Stimulated activated CD8-positive, alpha-beta memory T cell treated with anti-CD3 and anti-CD28 coated beads, Interleukin-7, amount 100 ng/mL, for 48 hours (primary cell): Measurements from ENCODE around the gene ESRP2.

Experiments used
- DNase-seq, 2 donors: peaks; one replicate each; pipeline ENCODE4 v3.0.0-alpha.2; 2020; ENCODE audit warnings: low read depth in 1 of 2; ENCODE audit errors: extremely low read depth in 1 of 2

ESRP2 gene

DNA sequence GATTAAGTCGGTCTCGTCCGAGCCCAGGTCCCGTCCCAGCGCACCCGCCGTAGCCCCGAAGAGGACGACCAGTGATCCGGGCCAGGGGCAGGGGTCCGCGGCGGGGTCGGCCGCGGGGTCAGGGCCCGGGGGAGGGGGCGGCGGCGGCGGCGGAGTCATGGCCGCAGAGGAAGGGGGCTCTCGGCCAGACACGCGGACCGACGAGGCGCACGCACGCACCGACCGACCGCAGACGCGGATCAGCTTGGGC, at the start of gene ESRP2:
Gene ESRP2, minus strand, starts transcription at position 241 of the 250 bp plus-strand sequence. Its CDS starts 82 bp downstream, at position 159.
- DNase-seq: no peak

DNA sequence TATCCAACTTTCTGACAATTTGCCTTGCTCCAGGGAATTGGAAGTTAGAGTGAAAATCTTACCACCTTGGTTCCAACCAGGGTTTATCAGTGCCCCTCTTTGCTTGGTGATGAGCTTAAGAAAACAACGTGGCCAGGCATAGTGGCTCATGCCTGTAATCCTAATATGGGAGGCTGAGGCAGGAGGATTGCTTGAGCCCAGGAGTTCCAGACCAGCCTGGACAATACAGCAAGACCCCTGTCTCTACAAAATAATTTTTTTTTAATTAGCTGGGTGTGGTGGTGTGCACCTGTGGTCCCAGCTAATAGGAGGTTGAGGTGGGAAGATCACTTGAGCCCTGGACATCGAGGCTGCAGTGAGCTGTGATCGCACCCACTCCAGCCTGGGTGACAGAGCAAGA, 49.8 kb upstream of the ESRP2 start:
- DNase-seq: no peak

DNA sequence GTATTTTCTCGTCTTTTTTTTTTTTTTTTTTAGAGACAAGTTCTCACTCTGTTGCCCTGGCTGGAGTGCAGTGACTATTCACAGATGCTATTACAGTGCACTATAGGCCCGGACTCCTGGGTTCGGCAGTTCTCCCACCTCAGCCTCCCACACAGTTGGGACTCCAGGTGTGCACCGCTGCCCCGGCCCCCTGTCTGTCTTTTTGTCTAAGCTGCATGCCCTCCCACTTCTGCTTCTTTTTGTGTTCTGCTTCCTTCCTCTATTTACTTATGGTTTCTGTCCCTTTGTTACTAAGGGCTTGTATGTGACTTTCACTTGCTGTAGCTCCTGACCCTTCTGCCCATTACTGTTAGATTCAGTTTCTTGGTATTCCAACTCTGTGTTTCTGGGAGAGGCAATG, 48.9 kb upstream of the ESRP2 start:
- no peak for DNase-seq

DNA sequence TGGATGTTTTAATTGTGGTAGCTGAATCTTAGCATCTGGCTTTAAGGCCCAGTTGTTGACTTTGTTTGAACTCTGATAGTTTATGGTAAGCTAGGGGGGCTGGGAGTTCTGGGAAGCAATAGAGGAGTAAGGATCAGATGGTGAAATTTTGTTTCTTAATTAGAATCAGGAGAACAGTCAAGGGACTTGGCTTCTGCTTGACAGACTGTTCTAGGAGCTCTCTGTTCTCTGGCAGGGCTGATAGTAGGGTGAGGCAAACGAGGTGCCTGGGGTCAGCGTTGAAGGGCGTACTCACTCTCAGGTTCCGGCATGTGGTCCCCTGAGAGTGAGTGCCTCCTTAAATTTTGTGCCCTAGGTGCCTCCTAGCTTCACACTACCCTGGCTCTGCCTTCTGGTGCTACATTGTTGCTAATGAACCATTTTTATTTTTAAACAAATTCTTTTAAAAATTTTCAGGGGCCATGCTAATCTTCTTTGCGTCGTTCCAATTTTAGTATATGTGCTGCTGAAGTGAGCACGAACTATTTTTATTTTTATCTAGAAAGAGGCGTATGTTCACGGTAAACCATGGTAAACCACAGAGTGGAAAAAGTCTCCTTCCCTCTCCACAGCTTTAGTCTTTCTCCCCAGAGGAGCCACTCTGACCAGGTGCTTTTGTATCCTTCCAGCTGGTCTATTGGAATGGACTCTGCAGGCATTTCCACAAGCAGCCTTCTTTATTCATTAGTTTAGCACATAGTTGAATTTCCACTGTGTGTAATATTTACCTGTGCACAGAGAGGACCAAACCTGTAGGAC, 48.1 kb upstream of the ESRP2 start:
- DNase-seq: no peak

DNA sequence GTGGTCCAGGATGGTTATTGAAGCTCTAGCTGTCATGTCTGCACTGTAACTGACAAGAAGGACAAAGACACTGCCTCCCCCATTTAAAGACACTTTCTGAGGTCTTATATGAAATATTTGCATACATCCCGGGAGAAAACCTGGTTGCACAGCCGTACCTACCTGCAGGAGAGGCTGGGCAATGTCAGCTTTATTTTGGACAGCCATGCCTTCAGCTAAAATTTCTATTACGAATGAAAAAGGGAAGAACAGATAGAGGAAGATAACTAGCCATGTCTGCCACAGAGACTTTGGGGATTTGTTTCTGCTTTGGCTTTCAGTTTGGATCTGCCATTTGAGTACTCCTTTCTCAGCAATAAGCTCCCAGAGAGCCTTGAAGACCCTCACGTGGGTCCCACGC, 47.4 kb upstream of the ESRP2 start:
- DNase-seq: no peak

DNA sequence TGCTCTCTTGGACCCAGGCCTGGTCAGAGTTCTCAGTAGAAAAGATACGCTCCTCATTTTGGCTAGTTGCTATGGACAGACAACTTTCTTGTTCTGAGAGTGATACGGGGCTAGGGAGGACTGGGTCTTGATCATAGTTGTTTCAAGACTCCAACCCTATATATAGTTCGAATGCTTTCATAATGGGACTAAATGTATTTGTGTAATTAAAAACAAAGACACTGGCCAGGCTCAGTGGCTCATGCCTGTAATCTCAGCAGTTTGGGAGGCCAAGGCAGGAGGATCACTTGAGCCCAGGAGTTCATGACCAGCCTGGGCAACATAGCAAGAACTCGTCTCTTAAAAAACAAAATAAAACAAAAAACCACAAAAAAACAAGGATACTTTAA, 46.1 kb upstream of the ESRP2 start:
- no peak for DNase-seq

DNA sequence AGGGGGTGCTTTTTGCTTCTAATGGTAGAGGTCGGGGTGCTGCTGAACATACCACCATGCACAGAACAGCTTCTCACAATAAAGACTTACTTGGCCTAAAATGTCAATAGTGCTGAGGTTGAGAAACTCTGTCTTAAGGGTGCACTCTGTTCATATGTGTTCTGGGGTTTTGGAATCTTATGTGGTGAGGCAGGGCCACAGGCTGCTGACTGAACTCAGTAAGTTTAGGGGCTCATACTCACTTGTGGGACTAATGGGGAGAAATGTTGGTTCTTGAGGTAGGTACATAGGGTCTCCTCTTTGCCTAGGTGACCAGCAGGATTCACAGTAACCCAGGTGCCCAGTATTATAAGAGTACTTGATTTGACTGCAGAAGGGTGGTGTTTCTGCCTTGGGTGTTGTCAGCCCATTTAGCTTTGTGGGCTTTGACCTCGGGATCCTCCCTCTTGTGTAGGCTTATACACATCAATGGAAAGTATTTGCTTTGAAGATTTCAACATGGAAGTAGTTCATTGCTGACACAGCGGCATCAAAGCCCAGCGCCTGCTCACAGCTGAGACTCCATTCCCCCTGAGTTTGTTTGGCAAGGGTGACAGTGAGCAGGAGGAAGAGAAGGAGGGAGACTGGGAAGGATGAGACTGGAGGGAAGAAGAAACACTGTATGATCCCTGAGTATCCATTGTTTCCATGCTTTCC, 45.6 kb upstream of the ESRP2 start:
- DNase-seq: no peak

DNA sequence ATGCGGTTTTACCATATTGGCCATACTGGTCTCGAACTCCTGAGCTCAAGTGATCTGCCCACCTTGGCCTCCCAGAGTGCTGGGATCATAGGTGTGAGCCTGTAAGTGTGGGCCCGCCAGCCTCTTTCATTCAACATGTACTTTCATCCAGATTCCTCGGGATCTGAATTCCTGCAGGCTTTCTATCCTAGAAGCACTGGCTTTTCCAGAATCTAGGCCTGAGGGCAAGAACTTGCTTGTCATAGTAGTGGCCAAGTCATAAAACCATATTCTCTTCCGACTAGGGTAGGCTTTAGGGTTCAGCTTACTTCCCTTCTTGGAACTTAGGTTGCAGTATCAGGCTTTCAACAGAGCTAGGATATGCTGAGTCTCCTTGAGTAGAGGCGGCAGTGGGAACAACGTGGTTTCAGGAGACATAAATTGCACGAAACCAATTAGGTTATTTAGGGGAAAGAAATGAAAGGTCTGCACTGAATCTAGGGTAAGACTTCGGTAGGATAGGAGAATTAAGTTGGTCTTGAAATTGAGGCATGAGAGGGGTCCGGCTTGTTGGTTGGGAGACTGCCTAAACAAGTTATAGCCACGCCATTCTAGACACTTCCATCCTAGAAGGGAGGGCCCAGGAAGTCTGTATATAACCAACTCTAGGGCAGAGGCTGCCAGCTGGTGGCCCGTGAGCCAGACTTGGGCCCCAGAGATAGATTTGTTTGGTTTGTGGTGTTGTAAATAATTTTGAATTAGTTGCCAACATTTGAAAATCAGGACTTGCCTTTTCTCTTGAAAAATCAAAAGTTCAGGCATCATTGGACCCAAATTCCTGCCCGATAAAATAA, 44.0 kb upstream of the ESRP2 start:
- no peak for DNase-seq

DNA sequence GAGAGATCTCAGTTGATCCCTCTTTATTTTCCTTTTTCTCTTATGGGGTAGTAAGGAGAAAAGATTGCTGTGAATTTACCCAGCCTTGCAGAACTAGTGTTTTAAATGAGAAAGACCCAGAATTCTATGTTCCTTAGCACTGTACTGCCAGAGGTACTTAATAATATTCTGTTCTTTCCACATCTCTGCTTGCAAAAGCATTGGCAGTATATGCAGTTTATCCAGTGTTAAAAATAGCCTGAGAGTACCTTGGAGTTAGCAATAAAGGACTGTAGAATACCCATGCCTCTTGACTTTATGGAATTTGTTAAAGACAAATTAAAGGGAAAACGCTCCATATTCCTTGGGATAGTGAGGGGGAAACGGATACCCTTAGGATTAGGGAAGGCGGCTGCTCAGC, 40.3 kb upstream of the ESRP2 start:
- no peak for DNase-seq

DNA sequence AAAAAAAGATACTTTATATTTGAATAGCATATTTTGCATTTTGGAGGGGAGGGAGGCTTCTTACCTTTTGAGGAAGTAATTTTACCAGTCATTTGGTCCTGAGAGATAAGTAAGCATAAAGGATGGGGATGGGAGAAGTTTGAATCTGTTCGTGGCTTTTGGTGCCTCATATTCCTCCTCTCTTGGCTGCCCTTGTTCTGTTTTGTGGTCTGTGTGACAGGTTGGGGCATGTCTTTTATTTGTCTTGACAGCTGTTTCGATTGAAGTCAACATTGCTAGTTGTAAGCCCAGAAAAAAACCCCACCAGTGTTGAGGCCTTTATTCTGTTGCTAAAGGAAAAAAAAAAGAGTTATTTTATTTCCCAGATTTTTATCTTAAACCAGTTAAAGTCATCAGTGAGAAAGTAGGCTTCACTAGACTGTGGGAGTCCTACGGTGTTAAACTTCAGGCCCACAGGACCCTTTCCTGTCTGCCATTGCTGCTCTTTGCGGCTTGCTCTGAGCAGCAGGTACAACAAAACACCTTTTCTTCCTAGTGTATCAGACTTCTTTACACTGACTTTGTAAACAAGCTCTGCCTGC, 39.8 kb upstream of the ESRP2 start:
- DNase-seq: no peak

DNA sequence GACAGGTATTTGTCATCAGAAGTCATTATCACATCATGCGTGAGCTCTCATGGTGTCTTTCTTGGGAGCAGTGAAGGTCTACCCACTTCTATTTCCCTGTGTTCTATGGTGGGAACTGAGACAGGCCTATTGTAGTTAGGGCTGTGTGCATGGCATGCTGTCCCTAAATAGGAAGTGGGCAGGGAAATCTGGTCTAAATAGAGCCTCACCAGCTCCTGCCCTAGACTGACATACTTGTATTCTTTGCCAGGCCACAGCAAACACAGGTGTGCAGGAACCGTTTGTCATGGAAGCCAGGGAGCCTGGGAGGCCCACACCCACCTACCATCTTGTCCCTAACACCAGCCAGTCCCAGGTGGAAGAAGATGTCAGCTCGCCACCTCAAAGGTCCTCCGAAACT, 38.5 kb upstream of the ESRP2 start:
- no peak for DNase-seq

DNA sequence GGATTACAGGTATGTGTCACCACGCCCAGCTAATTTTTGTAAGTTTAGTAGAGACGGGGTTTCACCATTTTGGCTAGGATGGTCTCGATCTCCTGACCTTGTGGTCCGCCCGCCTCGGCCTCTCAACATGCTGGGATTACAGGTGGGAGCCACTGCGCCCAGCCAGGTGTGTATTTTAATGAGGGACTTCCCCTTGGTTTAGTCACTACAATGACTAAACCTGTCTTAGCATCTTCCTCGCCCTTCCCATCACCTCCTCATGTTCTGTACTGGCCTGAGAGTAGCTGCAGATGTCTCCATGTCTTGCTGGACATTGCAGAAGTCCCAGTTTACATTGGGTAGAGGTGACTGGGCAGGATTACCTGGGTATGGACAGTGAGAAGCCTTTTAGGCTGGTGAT, 38.0 kb upstream of the ESRP2 start:
- DNase-seq: no peak

DNA sequence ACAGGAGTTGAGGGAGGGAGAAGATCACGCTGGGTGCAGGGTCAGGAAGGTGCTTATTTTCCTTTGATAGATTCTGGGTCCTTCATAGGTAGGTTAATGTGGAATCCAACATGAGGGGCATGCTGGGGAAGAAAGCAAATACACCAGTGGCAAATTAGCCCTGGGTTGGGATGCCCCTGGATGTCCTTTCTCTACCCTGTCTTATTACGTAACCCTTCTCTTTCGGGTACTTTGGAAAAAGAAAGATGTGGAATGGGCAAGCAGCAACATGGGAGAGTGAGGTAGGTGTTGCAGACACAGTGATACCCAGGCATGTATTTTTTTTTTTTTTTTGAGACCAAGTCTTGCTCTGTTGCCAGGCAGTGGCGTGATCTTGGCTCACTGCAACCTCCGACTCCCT, 37.5 kb upstream of the ESRP2 start:
- DNase-seq: no peak

DNA sequence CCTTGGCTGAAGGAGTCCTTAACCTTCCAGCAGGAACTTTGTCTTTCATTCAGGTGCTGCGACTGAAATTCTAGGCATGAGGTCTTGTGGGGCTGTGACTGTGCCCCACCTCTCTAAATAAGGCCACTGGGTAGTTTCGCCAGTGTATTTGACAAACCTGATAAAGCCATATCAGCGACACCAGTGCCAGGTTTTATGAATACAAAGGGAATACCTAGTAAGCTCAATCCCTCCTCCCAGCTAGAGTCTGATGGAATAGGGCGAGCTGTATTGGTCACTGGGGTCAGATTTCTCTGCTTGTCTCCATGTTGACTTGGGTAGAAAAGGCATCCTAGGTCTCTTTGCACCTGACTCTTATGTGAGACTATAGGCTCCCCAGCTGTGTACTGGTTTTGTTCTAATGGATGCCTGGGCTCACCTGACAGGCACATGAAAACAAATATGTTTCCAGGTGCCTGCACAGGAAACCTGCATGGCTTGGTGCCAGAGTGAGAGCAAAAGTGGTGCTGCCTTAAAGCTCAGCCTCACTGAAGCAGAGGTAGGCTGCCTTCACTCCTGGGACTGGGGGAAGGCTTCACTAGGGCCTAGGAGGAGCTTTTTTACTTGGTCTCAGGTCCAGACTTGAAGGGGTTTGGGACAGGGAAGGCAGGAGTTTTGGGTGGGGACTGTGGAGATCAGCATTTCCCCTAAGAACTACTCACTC, 36.7 kb upstream of the ESRP2 start:
- DNase-seq: no peak

DNA sequence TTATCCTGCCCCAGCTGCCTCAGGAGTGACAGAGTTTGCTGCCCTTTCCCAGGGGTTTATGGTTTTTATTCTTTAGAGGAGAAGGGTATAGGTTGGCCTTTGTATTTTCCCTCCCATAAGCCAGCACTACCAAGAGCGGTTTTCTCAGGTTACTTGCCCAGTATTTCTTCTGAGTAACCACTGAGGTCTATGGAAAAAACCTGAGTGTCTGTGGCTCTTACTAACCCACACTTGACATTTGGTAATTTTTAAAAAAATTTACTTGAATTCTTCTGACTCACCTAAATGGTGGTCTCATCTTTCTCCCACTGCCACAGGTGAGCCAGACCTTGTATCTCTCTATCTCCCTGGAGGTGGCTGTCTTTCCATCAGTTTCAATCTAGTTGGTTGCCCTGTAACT, 34.4 kb upstream of the ESRP2 start:
- DNase-seq: no peak

DNA sequence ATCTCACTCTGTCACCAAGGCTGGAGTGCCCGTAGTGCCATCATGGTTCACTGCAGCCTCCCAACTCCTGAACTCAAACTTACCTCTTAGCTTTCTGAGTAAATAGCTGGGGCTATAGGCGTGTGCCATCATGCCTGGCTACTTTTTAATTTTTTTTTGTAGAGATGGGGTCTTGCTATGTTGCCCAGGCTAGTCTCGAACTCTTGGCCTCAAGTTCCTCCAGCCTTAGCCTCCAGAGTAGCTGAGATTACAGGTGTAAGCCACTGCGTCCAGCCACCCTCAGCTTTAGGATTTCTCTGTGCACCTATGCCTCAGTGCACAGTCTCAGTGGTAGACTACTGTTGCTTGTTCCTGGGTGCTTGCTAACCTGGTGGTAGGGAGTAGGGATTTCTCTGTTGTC, 33.9 kb upstream of the ESRP2 start:
- no peak for DNase-seq

DNA sequence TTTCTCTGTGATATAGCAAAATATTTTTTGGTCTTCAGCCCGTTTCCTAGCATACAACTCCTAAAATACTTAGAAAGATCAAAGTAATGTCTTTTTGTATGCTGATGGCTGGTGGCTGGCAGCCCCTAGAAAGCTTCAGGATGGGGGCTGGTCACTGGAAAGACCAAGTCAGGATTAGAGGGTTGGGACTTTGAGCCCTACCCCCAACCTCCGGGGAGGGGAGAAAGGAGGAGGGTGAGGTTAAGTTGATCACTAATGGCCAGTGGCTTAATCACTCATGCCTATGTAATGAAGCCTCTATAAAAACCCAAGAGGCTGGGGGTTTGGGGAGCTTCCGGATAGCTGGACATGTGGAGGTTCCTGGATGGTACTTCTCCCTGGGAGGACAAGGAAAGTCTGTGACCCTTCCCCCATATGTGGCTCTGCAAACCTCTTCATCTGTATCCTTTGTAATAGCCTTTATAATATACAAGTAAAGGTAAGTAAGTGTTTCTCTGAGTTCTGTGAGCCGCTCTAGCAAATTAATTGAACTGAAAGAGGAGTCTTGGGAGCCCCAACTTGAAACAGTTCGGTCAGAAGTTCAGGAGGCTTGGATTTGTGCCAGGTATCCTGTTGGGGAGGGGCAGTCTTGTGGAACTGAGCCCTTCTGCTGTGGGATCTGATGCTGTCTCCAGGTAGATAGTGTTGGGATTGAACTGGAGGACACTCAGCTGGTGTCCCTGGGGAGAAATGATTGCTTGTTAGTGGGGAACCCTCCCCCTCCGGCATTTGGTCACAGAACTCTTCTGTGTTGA, 31.9 kb upstream of the ESRP2 start:
- no peak for DNase-seq

DNA sequence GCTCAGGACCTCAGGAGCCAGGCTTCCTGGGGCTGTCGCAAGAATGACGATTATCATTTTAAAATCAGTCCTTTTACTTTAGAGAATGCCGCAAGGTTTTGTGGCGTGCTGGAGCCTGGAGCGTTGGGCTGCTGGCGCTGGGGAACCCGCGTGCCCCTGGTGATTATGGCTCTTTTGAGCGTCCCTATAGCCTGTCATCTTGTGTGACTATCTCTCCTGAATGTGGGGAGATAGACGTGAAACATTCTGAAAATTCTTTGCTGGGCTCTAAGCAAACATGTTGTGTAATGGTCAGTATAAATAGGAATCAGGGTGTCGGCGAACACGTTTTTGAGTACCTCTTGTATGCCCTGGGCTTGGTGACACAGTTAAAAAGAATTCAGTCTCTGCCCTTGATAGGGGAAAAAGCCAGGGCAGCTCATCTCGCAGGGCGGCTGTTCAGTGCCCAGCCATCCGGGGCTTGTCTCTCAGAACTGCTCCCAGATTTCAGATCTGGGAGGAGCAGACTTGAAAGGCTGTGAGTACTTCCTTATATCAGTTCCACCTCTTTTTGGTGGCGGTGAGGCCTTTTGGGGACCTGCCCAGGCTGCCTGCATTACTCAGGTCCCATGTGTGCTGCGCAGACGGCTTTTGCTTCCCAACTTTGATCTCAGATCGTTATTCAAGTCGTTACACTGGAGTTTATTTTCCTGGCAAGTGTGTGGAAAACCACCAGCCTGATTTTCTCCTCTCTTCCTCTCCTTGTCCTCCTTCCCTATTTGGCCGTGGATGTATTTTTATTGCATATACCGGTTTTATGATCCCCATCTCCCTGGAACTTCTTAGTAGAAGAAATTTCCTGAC, 29.4 kb upstream of the ESRP2 start:
- DNase-seq: no peak
